Panc1 (cell line): Measurements from ENCODE around the gene THTPA. TPM values are rescaled to one million over a fixed set of nuclear protein-coding genes. Genes with fewer than 3 reads are reported as not detected.

Source experiments
- ATAC-seq: fragments of 200-7000 bp; cut with Tn5 transposase; 2 replicates; pipeline ENCODE4 v1.9.1; 2020; ENCODE audit warnings: mild to moderate bottlenecking, moderate library complexity
- BruUV-seq: library from RNA; stranded (reverse); fragments of 400-500 nt; replicated peaks from 2 replicates; lab custom pipeline; 2021; lab: Mats Ljungman, UMichigan
- CTCF ChIA-PET: fragments of 300-600 bp; sonication (Branson Sonifier 250); formaldehyde crosslinking; loops from one replicate; lab custom pipeline; 2022; ENCODE audit warnings: antibody characterized with exemption; lab: Charles Lee
- POLR2A ChIA-PET: fragments of 300-600 bp; sonication (Branson Sonifier 250); formaldehyde crosslinking; loops from one replicate; lab custom pipeline; 2022; ENCODE audit warnings: antibody characterized with exemption; lab: Charles Lee
- DNase-seq: peaks from one replicate; pipeline ENCODE4 v3.0.0-alpha.2; 2010; ENCODE audit warnings: low read depth, low spot score
- H3K27ac ChIP-seq: 2 replicates; pipeline ENCODE4 v1.5.1; 2011; ENCODE audit warnings: mild to moderate bottlenecking, low read length, inconsistent platforms
- H3K27me3 ChIP-seq: fragments of 200-500 bp; sonication (Bioruptor generic); 2 replicates; pipeline ENCODE4 v1.6.0; 2014; ENCODE audit warnings: low read length, inconsistent platforms; ENCODE audit not compliant: control insufficient read depth, insufficient read depth
- H3K36me3 ChIP-seq: fragments of 200-500 bp; sonication (Bioruptor generic); 2 replicates; pipeline ENCODE4 v1.5.1; 2014; ENCODE audit warnings: inconsistent platforms, mild to moderate bottlenecking, low read length, moderate library complexity; ENCODE audit not compliant: control insufficient read depth, insufficient read depth
- H3K4me1 ChIP-seq: 2 replicates; pipeline ENCODE4 v1.5.1; 2011; ENCODE audit warnings: inconsistent platforms, mild to moderate bottlenecking, low read length, moderate library complexity; ENCODE audit not compliant: control insufficient read depth, insufficient read depth
- H3K4me3 ChIP-seq, 2 experiments: 2 replicates each; pipeline ENCODE4 v1.5.1; 2011 to 2012; ENCODE audit warnings: low read depth in 2 of 2, low read length in 2 of 2, mild to moderate bottlenecking in 2 of 2, inconsistent platforms in 1 of 2, moderate library complexity in 1 of 2
- H3K9me3 ChIP-seq: fragments of 200-500 bp; sonication (Bioruptor generic); 2 replicates; pipeline ENCODE4 v1.5.1; 2014; ENCODE audit warnings: low read depth, mild to moderate bottlenecking, inconsistent platforms, low read length, moderate library complexity; ENCODE audit not compliant: control insufficient read depth, insufficient read depth
- CTCF ChIP-seq: fragments of 450-650 bp; IDR thresholded peaks from 2 replicates; pipeline ENCODE4 v1.5.1; 2017; ENCODE audit warnings: mild to moderate bottlenecking
- POLR2AphosphoS5 ChIP-seq: IDR thresholded peaks from 2 replicates; pipeline ENCODE4 v1.6.1; 2012; ENCODE audit warnings: mild to moderate bottlenecking, low read depth, low read length, moderate library complexity
- REST ChIP-seq, 2 experiments: IDR thresholded peaks; 2 replicates each; pipeline ENCODE4 v1.6.1; 2011 to 2012; ENCODE audit warnings: low read depth in 2 of 2, control low read depth in 1 of 2, low read length in 1 of 2, mild to moderate bottlenecking in 1 of 2, moderate library complexity in 1 of 2; ENCODE audit not compliant: insufficient read depth in 1 of 2
- SIN3A ChIP-seq: IDR thresholded peaks from 2 replicates; pipeline ENCODE4 v1.6.1; 2012; ENCODE audit warnings: low read depth, mild to moderate bottlenecking, low read length, moderate library complexity, borderline replicate concordance; ENCODE audit not compliant: insufficient read depth
- TCF7L2 ChIP-seq: IDR thresholded peaks from 2 replicates; pipeline ENCODE4 v1.6.1; 2011; ENCODE audit warnings: mild to moderate bottlenecking, low read depth, low read length, inconsistent platforms
- in situ Hi-C: cut with HindIII; loops from 2 replicates; pipeline ENCODE4 v1.10.0; 2016; ENCODE audit warnings: low sequenced_read_pairs, low pct_unique_long_range_greater_than_20kb
- intact Hi-C: fragments of 100-400 bp; cut with micrococcal nuclease; formaldehyde crosslinking; loops from one replicate; pipeline ENCODE4 v1.10.0; 2022; ENCODE audit not compliant: unreplicated experiment
- total RNA-seq: library from RNA; stranded (reverse); gene quantifications from one replicate; pipeline ENCODE4 v1.2.1, GENCODE V29; 2021; ENCODE audit not compliant: unreplicated experiment

THTPA gene
- total RNA-seq, 1 experiment from 2014 or later, result 13.3 TPM

- no peaks in the 10 kb centered on the region for H3K27me3 ChIP-seq
- DNase-seq, result no peak
- no peaks in the 10 kb centered on the region for H3K36me3 ChIP-seq
- intact Hi-C loops (no loop called here), in situ Hi-C loops (no loop called here)
- TF ChIP-seq TCF7L2, result no peak
- no peak for TF ChIP-seq CTCF
- TF ChIP-seq REST (IDR thresholded peaks at IDR 0.05; ENCODE audit: insufficient read depth in 1 of 2, low read depth in 2 of 2, low read length in 1 of 2), result no peak
- no peak for TF ChIP-seq POLR2AphosphoS5
- no peak for TF ChIP-seq SIN3A
- H3K9me3 ChIP-seq, result no peaks in the 10 kb centered on the region
- H3K27ac ChIP-seq, result no peak overlapping the region
- ChIA-PET CTCF (no interaction called here), POLR2A (interaction anchor here (1.2 kb wide), 1 partner anchor 8 kb away, joined by 3 read pairs; no protein-coding TSS in a partner anchor)
- no TSS peak for BruUV-seq
- ATAC-seq, result no peak
- no peaks in the 10 kb centered on the region for H3K4me1 ChIP-seq
- H3K4me3 ChIP-seq, result no peak overlapping the region
Observed at GRCh38 chr14:23545740-23546365, 10.2 kb upstream of the THTPA start.

GRCh38 chr14:23546450-23547035 is 9.5 kb upstream of the THTPA start:
- Histone ChIP-seq H3K27me3 (no peaks in the 10 kb centered on the region), H3K27ac (no peak overlapping the region), H3K36me3 (peaks cover 3% of the 10 kb centered on the region; the same call in 1 of the 2 replicates), H3K4me3 (no peak overlapping the region), H3K4me1 (no peaks in the 10 kb centered on the region), H3K9me3 (no peaks in the 10 kb centered on the region)
- ChIA-PET CTCF (no interaction called here), POLR2A (interaction anchor here (1.2 kb wide), 1 partner anchor 8 kb away, joined by 3 read pairs; no protein-coding TSS in a partner anchor)
- no peak for TF ChIP-seq REST (IDR thresholded peaks at IDR 0.05; ENCODE audit: insufficient read depth in 1 of 2, low read depth in 2 of 2, low read length in 1 of 2)
- no peak for TF ChIP-seq SIN3A
- no peak for TF ChIP-seq CTCF
- no peak for TF ChIP-seq TCF7L2
- no peak for TF ChIP-seq POLR2AphosphoS5
- in situ Hi-C loops, result no loop called here
- BruUV-seq, result no TSS peak
- intact Hi-C loops, result no loop called here
- DNase-seq (no peak), ATAC-seq (no peak)
